GM12873 (cell line): ENCODE measurements around the gene TNFSF15.
A peak's percentile ranks its signal among the peaks of the same experiment; 100 is the strongest.

ENCODE experiments used
- TF ChIP-seq, protein P1 (sequence below): IDR thresholded peaks from 2 replicates; pipeline ENCODE4 v1.5.1; 2012; ENCODE audit warnings: low read depth, mild to moderate bottlenecking, moderate library complexity, low read length, control low read depth; ENCODE audit not compliant: insufficient read depth; ENCODE audit errors: missing control alignments

TNFSF15 gene

DNA sequence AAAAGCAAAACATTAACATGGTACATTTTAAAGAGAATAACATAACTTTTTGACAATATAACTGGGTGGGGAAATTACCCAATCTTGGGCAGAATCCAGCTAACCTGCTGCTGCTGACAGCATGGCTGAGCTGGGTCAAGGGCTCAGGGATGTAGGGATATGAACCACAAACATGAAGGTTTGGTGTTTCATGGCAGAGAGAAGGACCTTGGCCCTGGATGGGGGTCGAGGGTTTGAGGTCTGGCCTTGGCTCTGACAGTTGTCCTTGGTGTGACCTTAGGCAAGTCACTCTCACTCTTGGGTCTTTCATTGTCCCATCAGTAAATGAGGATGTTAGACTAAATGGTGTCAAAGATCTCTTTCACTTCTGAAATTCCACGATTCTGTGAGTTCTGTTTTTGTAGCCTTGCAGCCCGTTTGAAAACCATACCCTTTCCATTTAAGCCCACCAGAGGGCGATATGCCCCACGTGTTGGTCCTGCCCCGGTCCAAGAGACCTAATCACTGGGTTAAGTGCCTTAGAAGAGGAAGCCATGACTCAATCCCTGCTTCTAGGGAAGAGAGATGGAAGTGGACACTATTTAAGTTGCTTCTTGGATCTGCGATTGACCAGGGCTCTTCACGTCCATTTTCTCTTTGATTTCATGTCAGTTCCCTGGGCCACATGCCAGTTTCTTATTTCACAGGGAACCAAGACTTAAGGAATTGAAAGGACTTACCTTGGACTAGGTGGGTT is 67.1 kb downstream of the TNFSF15 start:
- TF ChIP-seq, protein P1, sequence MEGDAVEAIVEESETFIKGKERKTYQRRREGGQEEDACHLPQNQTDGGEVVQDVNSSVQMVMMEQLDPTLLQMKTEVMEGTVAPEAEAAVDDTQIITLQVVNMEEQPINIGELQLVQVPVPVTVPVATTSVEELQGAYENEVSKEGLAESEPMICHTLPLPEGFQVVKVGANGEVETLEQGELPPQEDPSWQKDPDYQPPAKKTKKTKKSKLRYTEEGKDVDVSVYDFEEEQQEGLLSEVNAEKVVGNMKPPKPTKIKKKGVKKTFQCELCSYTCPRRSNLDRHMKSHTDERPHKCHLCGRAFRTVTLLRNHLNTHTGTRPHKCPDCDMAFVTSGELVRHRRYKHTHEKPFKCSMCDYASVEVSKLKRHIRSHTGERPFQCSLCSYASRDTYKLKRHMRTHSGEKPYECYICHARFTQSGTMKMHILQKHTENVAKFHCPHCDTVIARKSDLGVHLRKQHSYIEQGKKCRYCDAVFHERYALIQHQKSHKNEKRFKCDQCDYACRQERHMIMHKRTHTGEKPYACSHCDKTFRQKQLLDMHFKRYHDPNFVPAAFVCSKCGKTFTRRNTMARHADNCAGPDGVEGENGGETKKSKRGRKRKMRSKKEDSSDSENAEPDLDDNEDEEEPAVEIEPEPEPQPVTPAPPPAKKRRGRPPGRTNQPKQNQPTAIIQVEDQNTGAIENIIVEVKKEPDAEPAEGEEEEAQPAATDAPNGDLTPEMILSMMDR = peak; percentile 84

DNA sequence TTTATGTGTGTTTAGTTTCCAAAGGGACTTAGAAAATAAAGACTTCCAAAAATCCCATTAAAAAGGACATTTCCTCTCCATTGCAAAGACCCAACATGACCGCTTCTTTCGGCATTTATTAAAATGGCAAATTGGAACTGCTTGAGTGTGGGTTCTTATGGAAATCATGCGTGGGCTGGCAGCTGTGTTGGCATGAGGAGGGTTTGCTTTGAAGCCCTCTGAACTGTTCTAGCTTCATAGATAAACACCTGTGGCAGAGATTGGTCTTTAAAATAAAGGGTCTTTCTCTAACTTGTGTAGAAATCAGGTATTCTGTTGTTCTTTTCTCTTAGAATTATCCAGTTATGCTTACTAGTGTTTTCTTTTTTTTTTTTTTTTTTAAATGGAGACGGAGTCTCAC is 68.0 kb downstream of the TNFSF15 start:
- TF ChIP-seq, protein P1 = no peak

GRCh38 chr9:114737118-114737517 is 68.7 kb downstream of the TNFSF15 start:
- TF ChIP-seq, protein P1 = no peak

DNA sequence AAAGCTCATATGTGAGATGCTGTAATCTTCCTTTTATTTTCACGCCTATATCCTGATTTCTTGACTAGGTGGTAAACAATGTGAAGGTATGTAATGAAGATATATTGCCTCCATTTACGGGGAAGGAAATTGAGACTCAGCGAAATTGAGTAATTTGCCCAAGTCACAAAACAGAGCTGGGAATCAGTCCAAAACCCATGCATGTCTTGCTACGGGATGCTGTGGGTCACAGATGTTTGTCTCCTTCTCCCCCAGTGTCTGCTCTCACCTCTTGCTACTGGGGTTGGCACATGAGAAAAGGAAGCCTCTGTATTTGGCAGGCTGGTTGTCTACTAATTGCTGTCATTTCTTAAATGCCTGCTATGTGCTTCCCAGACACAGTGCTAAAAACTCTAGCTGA is 70.1 kb downstream of the TNFSF15 start:
- TF ChIP-seq, protein P1 = no peak
